Ascending aorta (tissue), 2 donors: Measurements from ENCODE around the gene FLNB. TPM values are rescaled to one million over a fixed set of nuclear protein-coding genes. Genes with fewer than 3 reads are reported as not detected.

Experiments
- DNase-seq, 2 donors: peaks; one replicate each; pipeline ENCODE4 v3.0.0-alpha.2; 2019; ENCODE audit warnings: low spot score in 2 of 2
- H3K27ac ChIP-seq, 2 donors: fragments of 200-600 bp; sonication (generic); one replicate each; pipeline ENCODE4 v1.5.1; 2016 to 2017; ENCODE audit warnings: mild to moderate bottlenecking in 1 of 2
- H3K27me3 ChIP-seq: fragments of 200-600 bp; sonication (generic); one replicate; pipeline ENCODE4 v1.5.1; 2017
- H3K36me3 ChIP-seq, 2 donors: fragments of 200-600 bp; sonication (generic); one replicate each; pipeline ENCODE4 v1.5.1; 2016
- H3K4me1 ChIP-seq, 2 donors: fragments of 200-600 bp; sonication (generic); one replicate each; pipeline ENCODE4 v1.5.1; 2016 to 2017; ENCODE audit warnings: mild to moderate bottlenecking in 1 of 2
- H3K4me3 ChIP-seq, 2 donors: fragments of 200-600 bp; sonication (generic); one replicate each; pipeline ENCODE4 v1.5.1; 2016 to 2017; ENCODE audit warnings: mild to moderate bottlenecking in 1 of 2
- H3K9me3 ChIP-seq, 2 donors: fragments of 200-600 bp; sonication (generic); one replicate each; pipeline ENCODE4 v1.5.1; 2016
- intact Hi-C: fragments of 100-400 bp; cut with DNase I; formaldehyde crosslinking; loops from one replicate; pipeline ENCODE4 v1.15.1; 2023
- total RNA-seq: library from RNA; depleted of rRNA; stranded (reverse); fragments of >200 nt; gene quantifications from one replicate; pipeline ENCODE4 v1.1.0, GENCODE V29; 2016
- TF ChIP-seq, protein P1 (sequence below), 3 experiments: fragments of 200-600 bp in 2 of 3; fragments of 450-650 bp in 1 of 3; sonication (generic) in 2 of 3; IDR thresholded peaks; one replicate each; pipeline ENCODE4 v1.5.1; 2016 to 2019; ENCODE audit warnings: antibody characterized with exemption in 3 of 3, mild to moderate bottlenecking in 1 of 3, moderate library complexity in 1 of 3

The FLNB gene
- total RNA-seq, 1 donor from 2014 or later, result 144 TPM

- Histone ChIP-seq H3K4me3 (no peak overlapping the region), H3K27ac (no peak overlapping the region), H3K4me1 (peaks cover 1 to 7% of the 10 kb centered on the region in 2 donors), H3K36me3 (peaks cover 70 to 92% of the 10 kb centered on the region in 2 donors), H3K9me3 (no peaks in the 10 kb centered on the region), H3K27me3 (no peaks in the 10 kb centered on the region)
- no peak for DNase-seq
- intact Hi-C loops, result no loop called here
- TF ChIP-seq, protein P1, sequence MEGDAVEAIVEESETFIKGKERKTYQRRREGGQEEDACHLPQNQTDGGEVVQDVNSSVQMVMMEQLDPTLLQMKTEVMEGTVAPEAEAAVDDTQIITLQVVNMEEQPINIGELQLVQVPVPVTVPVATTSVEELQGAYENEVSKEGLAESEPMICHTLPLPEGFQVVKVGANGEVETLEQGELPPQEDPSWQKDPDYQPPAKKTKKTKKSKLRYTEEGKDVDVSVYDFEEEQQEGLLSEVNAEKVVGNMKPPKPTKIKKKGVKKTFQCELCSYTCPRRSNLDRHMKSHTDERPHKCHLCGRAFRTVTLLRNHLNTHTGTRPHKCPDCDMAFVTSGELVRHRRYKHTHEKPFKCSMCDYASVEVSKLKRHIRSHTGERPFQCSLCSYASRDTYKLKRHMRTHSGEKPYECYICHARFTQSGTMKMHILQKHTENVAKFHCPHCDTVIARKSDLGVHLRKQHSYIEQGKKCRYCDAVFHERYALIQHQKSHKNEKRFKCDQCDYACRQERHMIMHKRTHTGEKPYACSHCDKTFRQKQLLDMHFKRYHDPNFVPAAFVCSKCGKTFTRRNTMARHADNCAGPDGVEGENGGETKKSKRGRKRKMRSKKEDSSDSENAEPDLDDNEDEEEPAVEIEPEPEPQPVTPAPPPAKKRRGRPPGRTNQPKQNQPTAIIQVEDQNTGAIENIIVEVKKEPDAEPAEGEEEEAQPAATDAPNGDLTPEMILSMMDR (IDR thresholded peaks at IDR 0.05), result no peak
Observed at GRCh38 chr3:58124387-58124786, 116.2 kb downstream of the FLNB start.

DNA sequence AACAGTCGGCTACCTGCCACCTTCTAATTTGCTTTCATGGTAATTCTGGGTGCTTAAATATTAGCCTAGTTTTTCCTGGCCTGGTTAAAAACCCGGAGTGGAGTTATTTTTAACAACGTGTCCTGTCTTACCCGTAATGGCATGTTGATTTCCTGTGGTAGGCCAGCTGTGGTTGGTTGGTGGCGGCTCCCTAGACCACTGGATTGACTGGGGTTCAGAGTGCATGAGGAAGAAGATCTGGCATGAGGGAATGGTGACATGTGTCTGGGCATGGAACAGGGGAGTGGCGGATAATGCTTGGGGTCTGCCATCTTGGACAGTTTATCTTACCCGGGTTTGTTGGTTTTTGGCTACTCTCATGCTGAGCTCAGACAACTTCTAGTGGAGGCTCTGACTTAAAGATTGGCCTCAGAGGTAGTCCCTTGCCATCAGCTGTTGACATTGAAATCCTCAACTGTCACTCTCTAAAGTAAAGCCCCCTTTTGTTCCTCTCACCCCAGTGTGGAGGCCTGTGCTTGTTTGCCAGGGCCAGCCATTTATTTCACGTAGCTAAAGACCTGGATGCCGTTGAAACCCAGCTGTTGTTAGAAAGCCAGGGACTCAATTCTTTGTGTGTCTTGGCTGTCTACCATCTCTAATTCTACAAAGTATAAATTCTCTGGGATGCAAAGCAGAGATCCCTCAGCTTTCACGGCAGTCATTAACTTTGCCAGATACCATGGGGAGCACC, 121.0 kb downstream of the FLNB start:
- TF ChIP-seq, protein P1 (IDR thresholded peaks at IDR 0.05), result no peak
- Histone ChIP-seq H3K27ac (peak overlapping the region; percentile 28 to 56), H3K27me3 (no peaks in the 10 kb centered on the region), H3K4me3 (no peak overlapping the region), H3K36me3 (peaks cover 47 to 87% of the 10 kb centered on the region in 2 donors), H3K9me3 (no peaks in the 10 kb centered on the region), H3K4me1 (no peaks in the 10 kb centered on the region)
- intact Hi-C loops, result no loop called here
- no peak for DNase-seq

- no peak overlapping the region for H3K27ac ChIP-seq
- H3K9me3 ChIP-seq, result no peaks in the 10 kb centered on the region
- no peak overlapping the region for H3K4me3 ChIP-seq
- H3K36me3 ChIP-seq, result peaks cover 39 to 87% of the 10 kb centered on the region in 2 donors
- H3K27me3 ChIP-seq, result no peaks in the 10 kb centered on the region
- no peaks in the 10 kb centered on the region for H3K4me1 ChIP-seq
- no peak for DNase-seq
- TF ChIP-seq, protein P1 (IDR thresholded peaks at IDR 0.05), result no peak
- intact Hi-C loops, result no loop called here
Observed at GRCh38 chr3:58130591-58130990, 122.4 kb downstream of the FLNB start.

DNA sequence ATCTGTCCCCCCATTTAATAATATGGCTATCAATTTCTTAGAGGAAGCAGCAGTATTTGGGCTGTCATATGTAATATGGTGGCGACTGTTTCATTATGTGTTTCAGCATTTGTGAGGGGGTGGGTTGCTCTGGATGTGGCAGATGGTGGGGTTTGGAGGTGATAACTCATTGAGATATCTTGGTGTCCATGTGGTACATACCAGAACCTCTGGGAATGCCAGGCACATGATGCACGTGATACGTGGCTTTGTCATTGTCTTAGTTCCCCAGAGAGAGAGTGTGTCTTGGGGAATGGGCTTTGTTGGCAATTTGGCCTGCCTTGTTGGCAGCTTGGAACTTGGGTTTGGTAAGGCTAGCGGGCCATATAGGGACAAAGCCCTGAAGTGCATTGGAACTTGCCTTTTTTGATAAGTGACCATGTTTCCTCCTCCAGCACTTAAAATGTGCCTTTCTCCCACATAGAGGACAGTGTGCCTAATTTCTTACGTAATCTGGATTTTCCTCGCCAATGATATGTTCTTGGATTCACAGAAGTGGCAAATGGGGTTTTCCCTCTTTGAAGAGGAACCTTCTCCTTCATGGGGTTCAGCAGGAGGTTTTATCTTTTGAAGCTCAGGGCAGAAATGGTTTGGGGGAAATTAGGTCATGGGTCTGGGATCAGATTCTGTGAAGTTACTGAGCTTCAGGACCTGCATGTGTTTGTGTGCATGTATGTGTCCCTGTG, 123.0 kb downstream of the FLNB start:
- intact Hi-C loops, result no loop called here
- no peaks in the 10 kb centered on the region for H3K27me3 ChIP-seq
- no peak for DNase-seq
- H3K4me3 ChIP-seq, result no peak overlapping the region
- peaks cover 38 to 87% of the 10 kb centered on the region in 2 donors for H3K36me3 ChIP-seq
- H3K9me3 ChIP-seq, result no peaks in the 10 kb centered on the region
- TF ChIP-seq, protein P1 (IDR thresholded peaks at IDR 0.05), result no peak
- no peak overlapping the region for H3K27ac ChIP-seq
- H3K4me1 ChIP-seq, result peaks cover 3 to 4% of the 10 kb centered on the region in 2 donors

- intact Hi-C loops, result no loop called here
- Histone ChIP-seq H3K4me3 (no peak overlapping the region), H3K36me3 (peaks cover 38 to 87% of the 10 kb centered on the region in 2 donors), H3K9me3 (no peaks in the 10 kb centered on the region), H3K27ac (no peak overlapping the region), H3K4me1 (peaks cover 3 to 4% of the 10 kb centered on the region in 2 donors), H3K27me3 (no peaks in the 10 kb centered on the region)
- DNase-seq, result no peak
- TF ChIP-seq, protein P1 (IDR thresholded peaks at IDR 0.05), result no peak
Observed at GRCh38 chr3:58132850-58133249, 124.6 kb downstream of the FLNB start.
